ENCODE data around the gene ADGRB2. TPM values are rescaled to one million over a fixed set of nuclear protein-coding genes. Genes with fewer than 3 reads are reported as not detected.

ADGRB2 gene, protein sequence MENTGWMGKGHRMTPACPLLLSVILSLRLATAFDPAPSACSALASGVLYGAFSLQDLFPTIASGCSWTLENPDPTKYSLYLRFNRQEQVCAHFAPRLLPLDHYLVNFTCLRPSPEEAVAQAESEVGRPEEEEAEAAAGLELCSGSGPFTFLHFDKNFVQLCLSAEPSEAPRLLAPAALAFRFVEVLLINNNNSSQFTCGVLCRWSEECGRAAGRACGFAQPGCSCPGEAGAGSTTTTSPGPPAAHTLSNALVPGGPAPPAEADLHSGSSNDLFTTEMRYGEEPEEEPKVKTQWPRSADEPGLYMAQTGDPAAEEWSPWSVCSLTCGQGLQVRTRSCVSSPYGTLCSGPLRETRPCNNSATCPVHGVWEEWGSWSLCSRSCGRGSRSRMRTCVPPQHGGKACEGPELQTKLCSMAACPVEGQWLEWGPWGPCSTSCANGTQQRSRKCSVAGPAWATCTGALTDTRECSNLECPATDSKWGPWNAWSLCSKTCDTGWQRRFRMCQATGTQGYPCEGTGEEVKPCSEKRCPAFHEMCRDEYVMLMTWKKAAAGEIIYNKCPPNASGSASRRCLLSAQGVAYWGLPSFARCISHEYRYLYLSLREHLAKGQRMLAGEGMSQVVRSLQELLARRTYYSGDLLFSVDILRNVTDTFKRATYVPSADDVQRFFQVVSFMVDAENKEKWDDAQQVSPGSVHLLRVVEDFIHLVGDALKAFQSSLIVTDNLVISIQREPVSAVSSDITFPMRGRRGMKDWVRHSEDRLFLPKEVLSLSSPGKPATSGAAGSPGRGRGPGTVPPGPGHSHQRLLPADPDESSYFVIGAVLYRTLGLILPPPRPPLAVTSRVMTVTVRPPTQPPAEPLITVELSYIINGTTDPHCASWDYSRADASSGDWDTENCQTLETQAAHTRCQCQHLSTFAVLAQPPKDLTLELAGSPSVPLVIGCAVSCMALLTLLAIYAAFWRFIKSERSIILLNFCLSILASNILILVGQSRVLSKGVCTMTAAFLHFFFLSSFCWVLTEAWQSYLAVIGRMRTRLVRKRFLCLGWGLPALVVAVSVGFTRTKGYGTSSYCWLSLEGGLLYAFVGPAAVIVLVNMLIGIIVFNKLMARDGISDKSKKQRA (N-terminal part only)
- total RNA-seq (3.2 TPM), polyA plus RNA-seq (ENCODE audit: insufficient read depth, low read depth, low replicate concordance) (5.3 TPM)
- long read RNA-seq, donor 1, result 0 reads
- long read RNA-seq, donor 2, result 0 reads
- long read RNA-seq, donor 3, result 0 reads
- long read RNA-seq, donor 4, result 0 reads
- long read RNA-seq, donor 5, result 0 reads
- long read RNA-seq, donor 6, result 0 reads
- long read RNA-seq, donor 7, partial matches to known transcripts, result 5 of 6 reads
- long read RNA-seq, donor 7, other reads (novel, unspliced or antisense), result 1 of 6 reads
- long read RNA-seq, donor 8, partial matches to known transcripts, result 5 of 5 reads
- long read RNA-seq, donor 8, other reads (novel, unspliced or antisense), result 0 of 5 reads
- long read RNA-seq, donor 9, result 0 reads
- long read RNA-seq, donor 10, result 0 reads

DNA sequence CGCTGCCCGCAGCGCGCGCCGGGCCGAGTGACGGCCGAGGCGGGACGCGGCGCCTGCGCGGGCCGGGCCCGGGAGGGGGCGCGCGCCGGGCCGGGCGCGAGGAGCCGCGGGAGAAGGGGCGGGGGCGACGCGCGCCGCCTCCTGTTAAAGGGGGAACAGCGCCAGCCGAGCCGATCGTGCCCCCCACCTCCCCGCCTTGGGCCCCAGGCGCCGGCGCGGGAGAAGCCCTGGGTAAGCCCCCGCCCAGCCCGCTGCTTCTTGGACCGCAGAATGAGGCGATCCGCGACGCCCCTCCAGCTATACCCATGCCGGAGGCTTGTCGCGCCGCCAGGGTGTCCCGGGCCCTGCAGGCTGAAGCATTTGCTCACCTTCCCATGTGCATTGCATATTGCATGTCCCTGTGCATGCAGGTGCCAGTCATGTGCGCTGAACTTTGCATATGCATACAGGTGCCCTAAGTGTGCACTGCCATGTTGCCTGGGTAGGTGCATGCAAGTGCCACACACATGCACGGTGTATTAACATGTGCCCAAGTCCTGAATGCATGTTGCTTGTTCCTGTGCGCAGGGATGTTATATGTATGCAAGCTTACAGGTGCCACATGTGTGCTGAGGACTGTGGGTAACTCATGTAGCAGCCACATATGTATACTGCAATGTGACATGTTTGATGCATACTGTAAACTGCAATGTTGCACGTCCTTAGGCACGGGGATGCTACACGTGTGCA, at the start of gene ADGRB2:
ADGRB2 (minus strand) TSS at position 29 of the 729 bp plus-strand sequence. CDS start 7,119 bp downstream, outside the sequence.
- FAIRE-seq (no peak), DNase-seq (peak in 4 of 5 donors; percentile 67 to 83 (median 68))
- TF ChIP-seq, protein P1, sequence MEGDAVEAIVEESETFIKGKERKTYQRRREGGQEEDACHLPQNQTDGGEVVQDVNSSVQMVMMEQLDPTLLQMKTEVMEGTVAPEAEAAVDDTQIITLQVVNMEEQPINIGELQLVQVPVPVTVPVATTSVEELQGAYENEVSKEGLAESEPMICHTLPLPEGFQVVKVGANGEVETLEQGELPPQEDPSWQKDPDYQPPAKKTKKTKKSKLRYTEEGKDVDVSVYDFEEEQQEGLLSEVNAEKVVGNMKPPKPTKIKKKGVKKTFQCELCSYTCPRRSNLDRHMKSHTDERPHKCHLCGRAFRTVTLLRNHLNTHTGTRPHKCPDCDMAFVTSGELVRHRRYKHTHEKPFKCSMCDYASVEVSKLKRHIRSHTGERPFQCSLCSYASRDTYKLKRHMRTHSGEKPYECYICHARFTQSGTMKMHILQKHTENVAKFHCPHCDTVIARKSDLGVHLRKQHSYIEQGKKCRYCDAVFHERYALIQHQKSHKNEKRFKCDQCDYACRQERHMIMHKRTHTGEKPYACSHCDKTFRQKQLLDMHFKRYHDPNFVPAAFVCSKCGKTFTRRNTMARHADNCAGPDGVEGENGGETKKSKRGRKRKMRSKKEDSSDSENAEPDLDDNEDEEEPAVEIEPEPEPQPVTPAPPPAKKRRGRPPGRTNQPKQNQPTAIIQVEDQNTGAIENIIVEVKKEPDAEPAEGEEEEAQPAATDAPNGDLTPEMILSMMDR (IDR thresholded peaks at IDR 0.05; ENCODE audit: borderline replicate concordance, extremely low read depth, insufficient read depth), result no peak
- no peaks in the 10 kb centered on the region for H3K27me3 ChIP-seq (ENCODE audit: control insufficient read depth, insufficient read depth, low read length)
- H3K36me3 ChIP-seq (ENCODE audit: control insufficient read depth in 2 of 3, insufficient read depth in 3 of 3, low read length in 3 of 3), result no peaks in the 10 kb centered on the region
- peak within 1 kb of the TSS in 1 of 3 donors; percentile 18 for H3K9ac ChIP-seq (ENCODE audit: low read length in 3 of 3)
- peak within 1 kb of the TSS in 2 of 3 donors; percentile 30 to 41 for H3K4me3 ChIP-seq (ENCODE audit: low read length in 3 of 3)
- H3K27ac ChIP-seq (ENCODE audit: low read depth in 2 of 2, low read length in 2 of 2), result no peak within 1 kb of the TSS
- intact Hi-C loops (cut with DNase I), result no loop called here
- H3K4me1 ChIP-seq (ENCODE audit: control insufficient read depth in 2 of 3, insufficient read depth in 2 of 3, low read depth in 1 of 3, low read length in 3 of 3), result peaks cover 0 to 14% (median 0%) of the 10 kb centered on the region in 3 donors
- no peaks in the 10 kb centered on the region for H3K9me3 ChIP-seq (ENCODE audit: control insufficient read depth in 2 of 3, insufficient read depth in 1 of 3, low read length in 3 of 3)

DNA sequence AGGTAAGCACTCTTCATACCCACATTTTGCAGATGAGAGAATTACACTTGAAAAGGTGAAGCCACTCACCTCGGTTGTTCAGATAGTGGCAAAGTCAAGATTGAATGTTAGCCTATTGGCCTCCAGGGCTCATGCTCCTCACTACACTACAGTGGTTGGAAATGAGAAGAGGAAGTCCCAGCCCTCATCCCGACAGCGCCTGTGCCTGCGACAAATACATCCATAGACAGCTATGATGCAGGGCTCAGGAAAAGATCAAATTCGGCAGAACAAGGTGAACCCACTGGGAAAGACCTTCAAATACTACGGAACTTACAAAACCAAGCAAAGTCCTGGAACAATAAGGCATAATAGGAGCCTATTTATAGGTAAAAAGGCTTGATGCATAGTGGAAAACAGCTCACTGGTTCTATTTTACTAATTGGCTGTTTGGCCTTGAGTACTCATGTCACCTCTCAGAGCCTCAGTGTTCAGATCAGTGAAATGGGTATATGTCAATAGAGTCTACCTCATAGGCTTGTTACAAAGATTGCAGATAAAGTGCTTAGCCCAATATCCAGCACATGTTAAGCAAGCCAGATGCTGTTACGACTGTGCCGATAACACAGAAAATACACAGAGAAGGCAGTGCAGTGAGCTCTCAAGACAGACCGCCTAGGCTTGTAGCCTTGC, 48.2 kb upstream of the ADGRB2 start:
- no peaks in the 10 kb centered on the region for H3K9me3 ChIP-seq (ENCODE audit: control insufficient read depth in 2 of 3, insufficient read depth in 1 of 3, low read length in 3 of 3)
- FAIRE-seq, result no peak
- no peaks in the 10 kb centered on the region for H3K36me3 ChIP-seq (ENCODE audit: control insufficient read depth in 2 of 3, insufficient read depth in 3 of 3, low read length in 3 of 3)
- no peaks in the 10 kb centered on the region for H3K27me3 ChIP-seq (ENCODE audit: control insufficient read depth, insufficient read depth, low read length)
- no peak overlapping the region for H3K27ac ChIP-seq (ENCODE audit: low read depth in 2 of 2, low read length in 2 of 2)
- no peak overlapping the region for H3K4me3 ChIP-seq (ENCODE audit: low read length in 3 of 3)
- intact Hi-C loops (cut with DNase I), result loop anchor here (10.0 kb wide), 1 partner anchor 153 kb away; no protein-coding TSS in a partner anchor
- H3K9ac ChIP-seq (ENCODE audit: low read length in 3 of 3), result no peak overlapping the region
- H3K4me1 ChIP-seq (ENCODE audit: control insufficient read depth in 2 of 3, insufficient read depth in 2 of 3, low read depth in 1 of 3, low read length in 3 of 3), result no peaks in the 10 kb centered on the region
- TF ChIP-seq, protein P1 (IDR thresholded peaks at IDR 0.05; ENCODE audit: borderline replicate concordance, extremely low read depth, insufficient read depth), result no peak
- no peak for DNase-seq

All from kidney (tissue), 22 donors.